GM12878 (cell line): ENCODE measurements around the gene SCN3B. TPM values are rescaled to one million over a fixed set of nuclear protein-coding genes. Genes with fewer than 3 reads are reported as not detected.

Experiments
- ATAC-seq: fragments of 200-7000 bp; cut with Tn5 transposase; 3 replicates; pipeline ENCODE4 v1.9.1; 2020; ENCODE audit warnings: mild to moderate bottlenecking, moderate library complexity
- BruUV-seq: library from RNA; stranded (reverse); fragments of 400-500 nt; replicated peaks from 2 replicates; lab custom pipeline; 2021; lab: Mats Ljungman, UMichigan
- CTCF ChIA-PET: fragments of 300-600 bp; sonication (Branson Sonifier 250); formaldehyde crosslinking; extraction: SDS; loops from one replicate; lab custom pipeline; 2021; ENCODE audit warnings: inconsistent platforms; lab: Yijun Ruan, JAX
- POLR2A ChIA-PET: fragments of 350-600 bp; formaldehyde crosslinking; extraction: SDS; loops from one replicate; lab custom pipeline; 2021; ENCODE audit warnings: inconsistent platforms; lab: Charles Lee
- RAD21 ChIA-PET: fragments of 300-600 bp; sonication (Branson Sonifier 250); formaldehyde crosslinking; loops from one replicate; lab custom pipeline; 2023; ENCODE audit warnings: antibody characterized with exemption; ENCODE audit not compliant: unreplicated experiment; lab: Charles Lee
- SMC1A ChIA-PET: fragments of 300-600 bp; sonication (Branson Sonifier 250); formaldehyde crosslinking; loops from one replicate; lab custom pipeline; 2023; ENCODE audit not compliant: unreplicated experiment, uncharacterized antibody; lab: Charles Lee
- DNase-seq: peaks from one replicate; pipeline ENCODE4 v3.0.0-alpha.2; 2011; ENCODE audit warnings: low read depth, low spot score
- FAIRE-seq: peaks from 3 replicates; lab custom pipeline; 2011; peaks lifted over from hg19 to GRCh38; lab: Jason Lieb, UNC
- H2AFZ ChIP-seq: 2 replicates; pipeline ENCODE4 v1.6.0; 2011; ENCODE audit warnings: low read depth, low read length, control low read depth; ENCODE audit not compliant: control insufficient read depth
- H3K27ac ChIP-seq: 2 replicates; pipeline ENCODE4 v1.5.1; 2011; ENCODE audit warnings: control low read depth; ENCODE audit not compliant: control insufficient read depth, insufficient read depth
- H3K27me3 ChIP-seq, 2 experiments: replicated peaks in 1 of 2; 2 replicates each; pipeline versions ENCODE4 v1.6.0 to v1.6.1; 2011; ENCODE audit warnings: low read length in 1 of 2; ENCODE audit not compliant: control insufficient read depth in 2 of 2, insufficient read depth in 2 of 2
- H3K36me3 ChIP-seq, 2 experiments: 2 replicates each; pipeline ENCODE4 v1.5.1; 2011; ENCODE audit warnings: low read length in 1 of 2; ENCODE audit not compliant: control insufficient read depth in 2 of 2, insufficient read depth in 2 of 2
- H3K4me1 ChIP-seq: 2 replicates; pipeline ENCODE4 v1.6.1; 2011; ENCODE audit warnings: mild to moderate bottlenecking, low read length, moderate library complexity, mixed read lengths; ENCODE audit not compliant: control insufficient read depth, insufficient read depth
- H3K4me2 ChIP-seq: 2 replicates; pipeline ENCODE4 v1.6.0; 2011; ENCODE audit warnings: control low read depth; ENCODE audit not compliant: control insufficient read depth, insufficient read depth
- H3K4me3 ChIP-seq: fragments of 200-600 bp; sonication (generic); 2 replicates; pipeline ENCODE4 v1.5.1; 2016
- H3K79me2 ChIP-seq: 2 replicates; pipeline ENCODE4 v1.6.0; 2011; ENCODE audit warnings: low read length; ENCODE audit not compliant: control insufficient read depth, insufficient read depth
- H3K9ac ChIP-seq: 2 replicates; pipeline ENCODE4 v1.8.0; 2011; ENCODE audit warnings: low read length, control low read depth, mixed read lengths; ENCODE audit not compliant: control insufficient read depth, insufficient read depth
- H3K9me3 ChIP-seq: replicated peaks from 3 replicates; pipeline ENCODE4 v1.5.1; 2011; ENCODE audit warnings: mild to moderate bottlenecking, low read length; ENCODE audit not compliant: control insufficient read depth, insufficient read depth
- H4K20me1 ChIP-seq: 2 replicates; pipeline ENCODE4 v1.6.0; 2011; ENCODE audit not compliant: control insufficient read depth, insufficient read depth
- EP300 ChIP-seq, 2 experiments: fragments of 150-350 bp in 1 of 2; IDR thresholded peaks; 2 replicates each; pipeline ENCODE4 v1.6.1; 2011 to 2012; ENCODE audit warnings: low read depth in 2 of 2, low read length in 2 of 2, borderline replicate concordance in 1 of 2, improper control_type of control experiment in 1 of 2, inconsistent platforms in 1 of 2; ENCODE audit not compliant: control insufficient read depth in 1 of 2
- SIX5 ChIP-seq: IDR thresholded peaks from 2 replicates; pipeline ENCODE4 v1.6.1; 2011; ENCODE audit warnings: mild to moderate bottlenecking, low read depth, low read length, moderate library complexity; ENCODE audit not compliant: severe bottlenecking
- SUZ12 ChIP-seq: fragments of 200-600 bp; sonication (generic); IDR thresholded peaks from one replicate; pipeline ENCODE4 v1.6.1; 2018; ENCODE audit warnings: antibody characterized with exemption, mild to moderate bottlenecking; ENCODE audit not compliant: unreplicated experiment
- TCF7 ChIP-seq: IDR thresholded peaks from 2 replicates; pipeline ENCODE4 v1.6.1; 2014; ENCODE audit warnings: antibody characterized with exemption, borderline replicate concordance
- YY1 ChIP-seq: IDR thresholded peaks from 2 replicates; pipeline ENCODE4 v1.6.1; 2011; ENCODE audit warnings: low read depth, mild to moderate bottlenecking, low read length
- WGBS: methylation state at CpG from one replicate; pipeline ENCODE4 v1.1.6; 2016; ENCODE audit warnings: low lambda C conversion rate; ENCODE audit not compliant: insufficient replicate concordance, insufficient coverage; ENCODE audit errors: missing lambda C conversion rate; 5-methylcytosine and 5-hydroxymethylcytosine counted together
- in situ Hi-C: fragments of 300-500 bp; cut with MboI; formaldehyde crosslinking; loops from 9 replicates; pipeline ENCODE4 v1.14.3; 2018; ENCODE audit warnings: mixed read lengths
- intact Hi-C: fragments of 100-400 bp; cut with micrococcal nuclease; formaldehyde crosslinking; loops from one replicate; pipeline ENCODE4 v1.14.2; 2022; ENCODE audit not compliant: unreplicated experiment
- polyA plus RNA-seq, 11 experiments: library from polyadenylated mRNA; depleted of rRNA in 4 of 11; unstranded in 6 of 11; stranded (reverse) in 5 of 11; fragments of >200 nt; fragmentation: Nextera tagmentation in 4 of 11; fragmentation: Illumina TruSeq in 1 of 11; extraction: Ambion mirVana in 4 of 11; extraction: Trizol in 1 of 11; gene quantifications; 1 replicate in 1 of 11; 2 replicates in 10 of 11; pipeline versions ENCODE4 v1.2.1 to v1.2.3, GENCODE V29; 2011 to 2016; ENCODE audit warnings: inconsistent platforms in 2 of 11, missing spikeins in 2 of 11, low read depth in 1 of 11
- total RNA-seq, 4 experiments: library from RNA; depleted of rRNA in 3 of 4; stranded (reverse); fragments of >200 nt in 3 of 4; fragmentation: Illumina TruSeq in 1 of 4; extraction: Trizol in 1 of 4; gene quantifications; 2 replicates each; pipeline versions ENCODE4 v1.2.1 to v1.2.3, GENCODE V29; 2013 to 2021
- TF ChIP-seq, protein P1 (sequence below): IDR thresholded peaks from 2 replicates; pipeline ENCODE4 v1.6.1; 2012; ENCODE audit warnings: low read length, inconsistent platforms
- TF ChIP-seq, protein P2 (sequence below): fragments of 450-650 bp; IDR thresholded peaks from 2 replicates; pipeline ENCODE4 v1.6.1; 2017; ENCODE audit warnings: mild to moderate bottlenecking, moderate library complexity
- TF ChIP-seq, protein P3 (sequence below): IDR thresholded peaks from 2 replicates; pipeline ENCODE4 v1.6.1; 2012; ENCODE audit warnings: mild to moderate bottlenecking, low read depth, low read length

Gene SCN3B
- total and polyA plus RNA-seq, 10 of the 15 experiments (the other 5 are each of a cell fraction or from before 2014, with no cell fraction given), result 0.01 to 0.12 (median 0.09) TPM; not detected in 7

DNA sequence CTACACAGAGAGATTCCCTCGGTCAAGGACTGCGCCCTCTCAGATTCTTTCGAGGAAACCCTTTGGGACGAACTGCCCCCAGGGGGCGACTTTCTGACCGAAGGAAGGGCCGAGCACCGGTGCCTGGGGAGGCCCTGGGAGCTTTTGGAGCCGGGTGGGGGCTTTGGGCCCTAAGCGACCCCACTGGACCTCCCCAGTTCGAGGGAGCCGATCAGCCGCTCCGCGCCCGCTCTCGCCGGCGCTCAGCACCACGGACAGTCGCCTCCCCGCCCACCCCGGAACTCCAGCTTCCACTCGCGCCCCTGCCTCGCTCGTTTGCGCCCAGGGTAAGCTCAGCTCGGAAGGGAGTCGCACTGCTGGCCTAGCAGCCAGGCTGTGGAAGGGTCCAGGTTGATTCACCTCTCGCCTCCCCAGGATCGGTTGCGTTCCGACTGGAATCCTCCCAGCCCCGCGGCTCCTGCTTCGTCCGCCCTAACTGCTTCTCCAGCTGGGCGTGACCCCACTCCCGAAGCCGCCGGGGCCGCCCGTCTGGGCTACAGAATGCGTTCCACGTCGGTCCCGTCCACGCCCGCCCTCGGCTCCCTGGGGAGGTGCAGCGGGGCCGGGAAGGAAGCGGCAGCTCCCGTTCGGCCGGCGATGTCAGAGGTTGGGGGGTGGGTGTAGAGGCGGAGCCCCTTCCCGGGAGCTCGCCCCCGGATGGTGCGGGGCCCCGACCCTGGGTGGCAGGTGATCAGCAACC is 428 bp downstream of the SCN3B start:
- TF ChIP-seq EP300 (IDR thresholded peaks at IDR 0.05; ENCODE audit: borderline replicate concordance in 1 of 2, control insufficient read depth in 1 of 2, low read depth in 2 of 2, low read length in 2 of 2) (no peak), SUZ12 (peak; percentile 50), SIX5 (no peak), TCF7 (no peak), YY1 (no peak)
- TF ChIP-seq, protein P1, sequence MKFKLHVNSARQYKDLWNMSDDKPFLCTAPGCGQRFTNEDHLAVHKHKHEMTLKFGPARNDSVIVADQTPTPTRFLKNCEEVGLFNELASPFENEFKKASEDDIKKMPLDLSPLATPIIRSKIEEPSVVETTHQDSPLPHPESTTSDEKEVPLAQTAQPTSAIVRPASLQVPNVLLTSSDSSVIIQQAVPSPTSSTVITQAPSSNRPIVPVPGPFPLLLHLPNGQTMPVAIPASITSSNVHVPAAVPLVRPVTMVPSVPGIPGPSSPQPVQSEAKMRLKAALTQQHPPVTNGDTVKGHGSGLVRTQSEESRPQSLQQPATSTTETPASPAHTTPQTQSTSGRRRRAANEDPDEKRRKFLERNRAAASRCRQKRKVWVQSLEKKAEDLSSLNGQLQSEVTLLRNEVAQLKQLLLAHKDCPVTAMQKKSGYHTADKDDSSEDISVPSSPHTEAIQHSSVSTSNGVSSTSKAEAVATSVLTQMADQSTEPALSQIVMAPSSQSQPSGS, result no peak
- TF ChIP-seq, protein P2, sequence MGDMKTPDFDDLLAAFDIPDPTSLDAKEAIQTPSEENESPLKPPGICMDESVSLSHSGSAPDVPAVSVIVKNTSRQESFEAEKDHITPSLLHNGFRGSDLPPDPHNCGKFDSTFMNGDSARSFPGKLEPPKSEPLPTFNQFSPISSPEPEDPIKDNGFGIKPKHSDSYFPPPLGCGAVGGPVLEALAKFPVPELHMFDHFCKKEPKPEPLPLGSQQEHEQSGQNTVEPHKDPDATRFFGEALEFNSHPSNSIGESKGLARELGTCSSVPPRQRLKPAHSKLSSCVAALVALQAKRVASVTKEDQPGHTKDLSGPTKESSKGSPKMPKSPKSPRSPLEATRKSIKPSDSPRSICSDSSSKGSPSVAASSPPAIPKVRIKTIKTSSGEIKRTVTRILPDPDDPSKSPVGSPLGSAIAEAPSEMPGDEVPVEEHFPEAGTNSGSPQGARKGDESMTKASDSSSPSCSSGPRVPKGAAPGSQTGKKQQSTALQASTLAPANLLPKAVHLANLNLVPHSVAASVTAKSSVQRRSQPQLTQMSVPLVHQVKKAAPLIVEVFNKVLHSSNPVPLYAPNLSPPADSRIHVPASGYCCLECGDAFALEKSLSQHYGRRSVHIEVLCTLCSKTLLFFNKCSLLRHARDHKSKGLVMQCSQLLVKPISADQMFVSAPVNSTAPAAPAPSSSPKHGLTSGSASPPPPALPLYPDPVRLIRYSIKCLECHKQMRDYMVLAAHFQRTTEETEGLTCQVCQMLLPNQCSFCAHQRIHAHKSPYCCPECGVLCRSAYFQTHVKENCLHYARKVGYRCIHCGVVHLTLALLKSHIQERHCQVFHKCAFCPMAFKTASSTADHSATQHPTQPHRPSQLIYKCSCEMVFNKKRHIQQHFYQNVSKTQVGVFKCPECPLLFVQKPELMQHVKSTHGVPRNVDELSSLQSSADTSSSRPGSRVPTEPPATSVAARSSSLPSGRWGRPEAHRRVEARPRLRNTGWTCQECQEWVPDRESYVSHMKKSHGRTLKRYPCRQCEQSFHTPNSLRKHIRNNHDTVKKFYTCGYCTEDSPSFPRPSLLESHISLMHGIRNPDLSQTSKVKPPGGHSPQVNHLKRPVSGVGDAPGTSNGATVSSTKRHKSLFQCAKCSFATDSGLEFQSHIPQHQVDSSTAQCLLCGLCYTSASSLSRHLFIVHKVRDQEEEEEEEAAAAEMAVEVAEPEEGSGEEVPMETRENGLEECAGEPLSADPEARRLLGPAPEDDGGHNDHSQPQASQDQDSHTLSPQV, result no peak
- TF ChIP-seq, protein P3, sequence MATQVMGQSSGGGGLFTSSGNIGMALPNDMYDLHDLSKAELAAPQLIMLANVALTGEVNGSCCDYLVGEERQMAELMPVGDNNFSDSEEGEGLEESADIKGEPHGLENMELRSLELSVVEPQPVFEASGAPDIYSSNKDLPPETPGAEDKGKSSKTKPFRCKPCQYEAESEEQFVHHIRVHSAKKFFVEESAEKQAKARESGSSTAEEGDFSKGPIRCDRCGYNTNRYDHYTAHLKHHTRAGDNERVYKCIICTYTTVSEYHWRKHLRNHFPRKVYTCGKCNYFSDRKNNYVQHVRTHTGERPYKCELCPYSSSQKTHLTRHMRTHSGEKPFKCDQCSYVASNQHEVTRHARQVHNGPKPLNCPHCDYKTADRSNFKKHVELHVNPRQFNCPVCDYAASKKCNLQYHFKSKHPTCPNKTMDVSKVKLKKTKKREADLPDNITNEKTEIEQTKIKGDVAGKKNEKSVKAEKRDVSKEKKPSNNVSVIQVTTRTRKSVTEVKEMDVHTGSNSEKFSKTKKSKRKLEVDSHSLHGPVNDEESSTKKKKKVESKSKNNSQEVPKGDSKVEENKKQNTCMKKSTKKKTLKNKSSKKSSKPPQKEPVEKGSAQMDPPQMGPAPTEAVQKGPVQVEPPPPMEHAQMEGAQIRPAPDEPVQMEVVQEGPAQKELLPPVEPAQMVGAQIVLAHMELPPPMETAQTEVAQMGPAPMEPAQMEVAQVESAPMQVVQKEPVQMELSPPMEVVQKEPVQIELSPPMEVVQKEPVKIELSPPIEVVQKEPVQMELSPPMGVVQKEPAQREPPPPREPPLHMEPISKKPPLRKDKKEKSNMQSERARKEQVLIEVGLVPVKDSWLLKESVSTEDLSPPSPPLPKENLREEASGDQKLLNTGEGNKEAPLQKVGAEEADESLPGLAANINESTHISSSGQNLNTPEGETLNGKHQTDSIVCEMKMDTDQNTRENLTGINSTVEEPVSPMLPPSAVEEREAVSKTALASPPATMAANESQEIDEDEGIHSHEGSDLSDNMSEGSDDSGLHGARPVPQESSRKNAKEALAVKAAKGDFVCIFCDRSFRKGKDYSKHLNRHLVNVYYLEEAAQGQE, result peak; percentile 96
- ChIA-PET RAD21 (no interaction called here), POLR2A (no interaction called here), CTCF (interaction anchor here (1.3 kb wide), 1 partner anchor 53 kb away, joined by 3 read pairs; no protein-coding TSS in a partner anchor), SMC1A (no interaction called here)
- FAIRE-seq (no peak), ATAC-seq (peak; percentile 79), DNase-seq (no peak)
- H3K4me3 ChIP-seq, result peak overlapping the region; percentile 58; the same call in 1 of the 2 replicates
- peaks cover 4% of the 10 kb centered on the region; the same call in 2 of the 3 replicates for H3K9me3 ChIP-seq
- intact Hi-C loops (no loop called here), in situ Hi-C loops (no loop called here)
- no peak overlapping the region for H3K27ac ChIP-seq
- H3K9ac ChIP-seq, result no peak overlapping the region
- H2AFZ ChIP-seq, result peak overlapping the region; percentile 41; the same call in 1 of the 2 replicates
- 4% methylated on average over 46 of the region's 64 CpGs for WGBS
- H4K20me1 ChIP-seq, result no peaks in the 10 kb centered on the region
- peak overlapping the region; percentile 93 for H3K4me2 ChIP-seq
- H3K79me2 ChIP-seq, result no peaks in the 10 kb centered on the region
- peaks cover 6 to 10% of the 10 kb centered on the region in 2 experiments for H3K27me3 ChIP-seq
- no peaks in the 10 kb centered on the region for H3K4me1 ChIP-seq
- BruUV-seq, result no TSS peak
- no peaks in the 10 kb centered on the region for H3K36me3 ChIP-seq
